ENCODE data around the gene OSCAR.
A peak's percentile ranks its signal among the peaks of the same experiment; 100 is the strongest.

OSCAR gene

GRCh38 chr19:54136086-54136863 lies 35.7 kb upstream of the OSCAR start:
- no peaks in the 10 kb centered on the region for H3K9me3 Mint-ChIP-seq
- H3K27ac Mint-ChIP-seq (ENCODE audit: low read depth): peak overlapping the region; percentile 77
- H3K4me1 Mint-ChIP-seq: peaks cover 41% of the 10 kb centered on the region
- H3K4me3 Mint-ChIP-seq: peak overlapping the region; percentile 94
- ATAC-seq (replicated peaks; ENCODE audit: extremely low read depth, poor library complexity, severe bottlenecking) (no peak), DNase-seq (ENCODE audit: low spot score in 2 of 2) (no peak)
- peaks cover 26% of the 10 kb centered on the region for H3K36me3 Mint-ChIP-seq (ENCODE audit: insufficient read depth)
- H3K27me3 Mint-ChIP-seq: no peaks in the 10 kb centered on the region

DNA sequence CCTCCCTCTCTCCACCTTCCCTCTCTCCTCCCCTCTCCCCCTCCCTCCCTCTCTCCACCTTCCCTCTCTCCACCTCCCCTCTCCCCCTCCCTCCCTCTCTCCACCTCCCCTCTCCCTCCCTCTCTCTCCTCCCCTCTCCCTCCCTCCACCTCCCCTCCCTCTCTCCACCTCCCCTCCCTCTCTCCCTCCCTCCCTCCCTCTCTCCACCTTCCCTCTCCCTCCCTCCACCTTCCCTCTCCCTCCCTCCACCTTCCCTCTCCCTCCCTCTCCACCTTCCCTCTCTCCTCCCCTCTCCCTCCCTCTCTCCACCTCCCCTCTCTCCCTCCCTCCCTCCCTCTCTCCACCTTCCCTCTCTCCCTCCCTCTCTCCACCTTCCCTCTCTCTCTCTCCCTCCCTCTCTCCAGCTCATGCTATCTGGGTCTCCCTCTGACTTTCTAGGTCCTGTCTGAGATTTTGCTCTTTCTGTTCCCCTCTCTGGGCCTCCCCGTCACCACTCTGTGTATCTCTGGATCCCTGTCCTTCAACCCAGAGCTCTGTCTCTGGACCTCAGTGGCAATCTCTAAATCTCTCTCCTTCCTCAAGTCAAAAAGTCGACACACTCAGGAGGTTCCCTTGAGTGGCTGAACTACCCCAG lies 33.5 kb upstream of the OSCAR start:
- no peak for ATAC-seq (replicated peaks; ENCODE audit: extremely low read depth, poor library complexity, severe bottlenecking)
- H3K4me1 Mint-ChIP-seq: peaks cover 23% of the 10 kb centered on the region
- DNase-seq (ENCODE audit: low spot score in 2 of 2): no peak
- H3K4me3 Mint-ChIP-seq: no peak overlapping the region
- H3K9me3 Mint-ChIP-seq: no peaks in the 10 kb centered on the region
- H3K36me3 Mint-ChIP-seq (ENCODE audit: insufficient read depth): peaks cover 26% of the 10 kb centered on the region
- peak overlapping the region; percentile 89 for H3K27ac Mint-ChIP-seq (ENCODE audit: low read depth)
- H3K27me3 Mint-ChIP-seq: no peaks in the 10 kb centered on the region

DNA sequence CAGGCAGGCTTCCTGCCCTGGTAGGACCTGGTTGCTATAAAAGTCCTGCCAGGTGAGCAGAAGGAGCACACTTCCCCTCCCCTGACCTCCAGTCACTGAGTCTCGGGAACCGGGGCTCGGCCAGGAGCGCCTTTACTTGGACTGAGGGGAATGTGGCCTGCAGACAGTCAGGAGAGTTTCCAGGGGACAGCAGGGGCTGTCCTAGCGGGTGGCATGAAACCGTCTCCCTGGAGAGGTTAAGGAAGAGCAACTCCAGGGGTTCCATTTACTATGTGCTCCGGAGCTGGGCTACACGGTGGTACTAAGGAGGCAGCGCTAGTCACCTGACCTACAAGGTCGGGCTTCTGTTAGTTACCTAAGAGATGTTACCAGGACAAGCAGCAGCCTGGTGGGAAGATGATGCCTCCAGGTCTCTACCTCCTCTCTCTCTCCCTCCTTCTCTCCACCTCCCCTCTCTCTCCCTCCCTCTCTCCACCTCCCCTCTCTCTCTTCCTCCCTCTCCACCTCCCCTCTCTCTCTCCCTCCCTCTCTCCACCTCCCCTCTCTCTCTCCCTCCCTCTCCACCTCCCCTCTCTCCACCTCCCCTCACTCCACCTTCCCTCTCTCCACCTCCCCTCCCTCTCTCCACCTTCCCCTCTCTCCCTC lies 32.8 kb upstream of the OSCAR start:
- peaks cover 22% of the 10 kb centered on the region for H3K36me3 Mint-ChIP-seq (ENCODE audit: insufficient read depth)
- ATAC-seq (replicated peaks; ENCODE audit: extremely low read depth, poor library complexity, severe bottlenecking) (no peak), DNase-seq (ENCODE audit: low spot score in 2 of 2) (no peak)
- no peak overlapping the region for H3K4me3 Mint-ChIP-seq
- peaks cover 17% of the 10 kb centered on the region for H3K4me1 Mint-ChIP-seq
- no peaks in the 10 kb centered on the region for H3K9me3 Mint-ChIP-seq
- H3K27ac Mint-ChIP-seq (ENCODE audit: low read depth): no peak overlapping the region
- no peaks in the 10 kb centered on the region for H3K27me3 Mint-ChIP-seq

GRCh38 chr19:54129617-54129996 lies 29.0 kb upstream of the OSCAR start:
- ATAC-seq (replicated peaks; ENCODE audit: extremely low read depth, poor library complexity, severe bottlenecking): no peak
- no peaks in the 10 kb centered on the region for H3K9me3 Mint-ChIP-seq

GRCh38 chr19:54128796-54129616 lies 28.4 kb upstream of the OSCAR start:
- Mint-ChIP-seq H3K9me3 (no peaks in the 10 kb centered on the region), H3K36me3 (ENCODE audit: insufficient read depth) (peaks cover 15% of the 10 kb centered on the region), H3K4me3 (no peak overlapping the region), H3K27ac (ENCODE audit: low read depth) (no peak overlapping the region), H3K4me1 (no peaks in the 10 kb centered on the region), H3K27me3 (no peaks in the 10 kb centered on the region)
- no peak for DNase-seq (ENCODE audit: low spot score in 2 of 2)
- ATAC-seq (replicated peaks; ENCODE audit: extremely low read depth, poor library complexity, severe bottlenecking): no peak

More at GRCh38 chr19:54129617-54129996, 29.0 kb upstream of the OSCAR start:
- no peak for DNase-seq (ENCODE audit: low spot score in 2 of 2)
- H3K27ac Mint-ChIP-seq (ENCODE audit: low read depth): no peak overlapping the region
- H3K36me3 Mint-ChIP-seq (ENCODE audit: insufficient read depth): peaks cover 16% of the 10 kb centered on the region
- H3K4me1 Mint-ChIP-seq: peaks cover 5% of the 10 kb centered on the region
- H3K4me3 Mint-ChIP-seq: no peak overlapping the region
- no peaks in the 10 kb centered on the region for H3K27me3 Mint-ChIP-seq

DNA sequence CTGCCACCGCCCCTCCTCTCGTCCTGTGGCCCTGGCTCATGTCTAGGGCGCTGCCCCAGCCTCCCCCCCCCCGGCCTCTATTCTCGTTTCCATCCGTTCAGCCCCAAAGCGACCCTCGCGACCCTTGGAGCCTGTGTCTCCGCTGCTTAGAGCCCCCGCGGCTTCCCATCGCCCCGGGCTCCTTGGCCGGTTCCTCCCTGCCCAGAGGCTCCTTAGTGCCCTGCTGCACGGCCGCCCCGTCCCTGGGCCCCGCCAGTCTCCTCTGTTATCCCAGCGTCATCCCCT lies 27.8 kb upstream of the OSCAR start:
- Mint-ChIP-seq H3K9me3 (no peaks in the 10 kb centered on the region), H3K4me1 (no peaks in the 10 kb centered on the region), H3K4me3 (no peak overlapping the region), H3K27me3 (no peaks in the 10 kb centered on the region), H3K36me3 (ENCODE audit: insufficient read depth) (peaks cover 16% of the 10 kb centered on the region), H3K27ac (ENCODE audit: low read depth) (no peak overlapping the region)
- DNase-seq (ENCODE audit: low spot score in 2 of 2) (no peak), ATAC-seq (replicated peaks; ENCODE audit: extremely low read depth, poor library complexity, severe bottlenecking) (no peak)

DNA sequence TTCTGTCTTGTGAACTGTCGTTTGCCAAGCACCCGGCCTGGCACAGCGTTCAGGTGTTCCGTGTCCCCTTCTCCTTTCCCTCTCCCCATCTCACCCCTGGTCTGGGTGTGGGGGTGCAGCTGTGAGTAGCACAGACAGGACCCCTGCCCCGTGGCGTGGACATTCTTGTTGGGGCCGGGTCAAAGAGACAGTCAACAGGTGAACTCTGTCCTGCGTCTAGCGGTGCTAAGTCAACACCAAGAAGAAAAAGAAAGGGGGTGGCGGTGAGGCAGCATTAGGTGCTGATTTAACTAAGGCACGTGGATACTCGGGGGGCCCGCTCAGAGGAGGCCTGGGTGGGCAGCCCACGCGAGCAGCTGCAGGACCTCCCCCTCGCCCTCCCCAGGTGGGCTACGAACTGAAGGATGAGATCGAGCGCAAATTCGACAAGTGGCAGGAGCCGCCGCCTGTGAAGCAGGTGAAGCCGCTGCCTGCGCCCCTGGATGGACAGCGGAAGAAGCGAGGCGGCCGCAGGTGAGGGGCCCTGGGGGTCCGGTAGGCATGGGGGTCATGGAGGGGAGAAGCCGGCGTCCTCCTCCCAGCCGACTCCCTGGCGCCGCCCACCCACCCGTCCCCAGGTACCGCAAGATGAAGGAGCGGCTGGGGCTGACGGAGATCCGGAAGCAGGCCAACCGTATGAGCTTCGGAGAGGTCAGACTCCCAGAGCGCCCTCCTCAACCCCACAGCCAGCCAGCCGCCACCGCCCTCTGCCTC lies 27.3 kb upstream of the OSCAR start:
- H3K27me3 Mint-ChIP-seq: no peaks in the 10 kb centered on the region
- no peaks in the 10 kb centered on the region for H3K4me1 Mint-ChIP-seq
- H3K27ac Mint-ChIP-seq (ENCODE audit: low read depth): no peak overlapping the region
- ATAC-seq (replicated peaks; ENCODE audit: extremely low read depth, poor library complexity, severe bottlenecking) (no peak), DNase-seq (ENCODE audit: low spot score in 2 of 2) (no peak)
- no peak overlapping the region for H3K4me3 Mint-ChIP-seq
- H3K9me3 Mint-ChIP-seq: no peaks in the 10 kb centered on the region
- H3K36me3 Mint-ChIP-seq (ENCODE audit: insufficient read depth): peaks cover 17% of the 10 kb centered on the region

- H3K9me3 Mint-ChIP-seq: no peaks in the 10 kb centered on the region
These were observed 25.1 kb upstream of the OSCAR start for GRCh38 chr19:54125713-54126112.

DNA sequence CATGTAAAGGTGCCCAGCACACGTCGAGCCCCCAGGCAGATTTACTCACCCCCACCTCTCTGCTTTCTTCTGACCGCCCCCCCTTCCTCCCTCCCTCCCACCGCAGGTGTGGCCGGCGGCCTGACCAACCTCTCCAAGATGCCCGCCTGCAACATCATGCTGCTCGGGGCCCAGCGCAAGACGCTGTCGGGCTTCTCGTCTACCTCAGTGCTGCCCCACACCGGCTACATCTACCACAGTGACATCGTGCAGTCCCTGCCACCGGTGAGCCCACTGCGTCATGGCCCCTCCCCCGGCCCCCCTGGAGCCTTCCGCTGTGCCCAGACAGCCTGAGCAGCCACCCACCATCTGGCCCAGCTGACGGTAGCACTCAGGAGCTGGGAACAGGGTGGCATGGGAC lies 23.8 kb upstream of the OSCAR start:
- ATAC-seq (replicated peaks; ENCODE audit: extremely low read depth, poor library complexity, severe bottlenecking) (no peak), DNase-seq (ENCODE audit: low spot score in 2 of 2) (no peak)
- no peaks in the 10 kb centered on the region for H3K9me3 Mint-ChIP-seq
- no peak overlapping the region for H3K27ac Mint-ChIP-seq (ENCODE audit: low read depth)
- peaks cover 20% of the 10 kb centered on the region for H3K36me3 Mint-ChIP-seq (ENCODE audit: insufficient read depth)
- H3K4me3 Mint-ChIP-seq: no peak overlapping the region
- no peaks in the 10 kb centered on the region for H3K27me3 Mint-ChIP-seq
- no peaks in the 10 kb centered on the region for H3K4me1 Mint-ChIP-seq

More at GRCh38 chr19:54125713-54126112, 25.1 kb upstream of the OSCAR start:
- ATAC-seq (replicated peaks; ENCODE audit: extremely low read depth, poor library complexity, severe bottlenecking): no peak
- Mint-ChIP-seq H3K27me3 (no peaks in the 10 kb centered on the region), H3K4me1 (no peaks in the 10 kb centered on the region), H3K4me3 (no peak overlapping the region), H3K36me3 (ENCODE audit: insufficient read depth) (peaks cover 19% of the 10 kb centered on the region), H3K27ac (ENCODE audit: low read depth) (no peak overlapping the region)
- no peak for DNase-seq (ENCODE audit: low spot score in 2 of 2)

GRCh38 chr19:54123682-54124081 lies 23.1 kb upstream of the OSCAR start:
- no peak for DNase-seq (ENCODE audit: low spot score in 2 of 2)
- no peaks in the 10 kb centered on the region for H3K4me1 Mint-ChIP-seq
- no peaks in the 10 kb centered on the region for H3K9me3 Mint-ChIP-seq
- H3K36me3 Mint-ChIP-seq (ENCODE audit: insufficient read depth): peaks cover 19% of the 10 kb centered on the region
- no peaks in the 10 kb centered on the region for H3K27me3 Mint-ChIP-seq
- ATAC-seq (replicated peaks; ENCODE audit: extremely low read depth, poor library complexity, severe bottlenecking): no peak
- no peak overlapping the region for H3K4me3 Mint-ChIP-seq
- no peak overlapping the region for H3K27ac Mint-ChIP-seq (ENCODE audit: low read depth)

DNA sequence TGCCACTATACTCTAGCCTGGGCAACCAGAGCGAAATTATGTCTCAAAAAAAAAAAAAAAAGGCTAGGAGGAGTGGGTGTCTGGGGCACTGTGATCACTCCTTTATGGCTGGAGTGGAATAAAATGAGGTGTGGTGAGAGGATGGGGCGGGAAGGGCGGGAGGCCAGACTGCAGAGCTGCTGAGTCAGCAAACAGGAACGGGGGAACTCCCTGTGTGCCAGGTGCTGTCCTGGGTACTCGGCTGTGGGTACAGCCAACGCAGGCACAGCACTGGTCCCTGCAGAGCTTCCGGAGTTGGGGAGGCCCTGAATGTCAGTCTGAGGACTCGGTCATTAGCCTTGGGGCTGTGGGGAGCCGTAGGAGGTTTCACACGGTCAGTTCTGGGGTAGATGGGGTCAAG lies 20.7 kb upstream of the OSCAR start:
- H3K36me3 Mint-ChIP-seq (ENCODE audit: insufficient read depth): peaks cover 20% of the 10 kb centered on the region

More for the DNA sequence above, 20.7 kb upstream of the OSCAR start:
- H3K27me3 Mint-ChIP-seq: no peaks in the 10 kb centered on the region
- no peak for ATAC-seq (replicated peaks; ENCODE audit: extremely low read depth, poor library complexity, severe bottlenecking)
- no peak overlapping the region for H3K27ac Mint-ChIP-seq (ENCODE audit: low read depth)
- H3K4me3 Mint-ChIP-seq: no peak overlapping the region
- peaks cover 10% of the 10 kb centered on the region for H3K4me1 Mint-ChIP-seq
- DNase-seq (ENCODE audit: low spot score in 2 of 2): no peak
- H3K9me3 Mint-ChIP-seq: no peaks in the 10 kb centered on the region

Measured in central memory CD8-positive, alpha-beta T cell (primary cell).